HG03103 (cell line): ENCODE results near the gene OR52E4.

Experiments
- ATAC-seq: cut with Tn5 transposase; IDR thresholded peaks from one replicate; pipeline ENCODE4 v1.9.1; 2021; ENCODE audit warnings: low read depth; ENCODE audit not compliant: unreplicated experiment

OR52E4 gene

DNA sequence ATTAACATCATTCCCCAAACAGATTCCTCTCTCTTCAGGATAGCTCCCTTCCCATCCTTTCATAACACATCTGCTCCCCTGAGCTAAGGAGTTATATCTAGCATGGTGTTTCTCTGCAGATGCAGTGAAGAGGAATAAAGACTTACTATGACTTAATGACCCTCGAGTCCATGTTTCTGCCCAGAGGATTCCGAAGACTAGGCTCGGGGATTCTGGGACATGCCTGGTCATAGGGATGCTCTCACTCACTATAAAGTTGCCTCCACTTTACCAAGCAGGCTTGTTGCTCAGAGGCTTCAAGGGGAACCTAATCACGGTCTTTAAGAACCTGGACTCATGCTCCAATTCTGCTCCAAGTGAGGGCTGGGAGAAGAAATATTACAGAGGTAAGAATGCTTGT, at the start of gene OR52E4:
Gene OR52E4, plus strand, starts transcription at position 301 of the 400 bp plus-strand sequence. CDS start 3,664 bp downstream, outside the sequence.
- ATAC-seq = no peak

GRCh38 chr11:5831196-5831829, 49.1 kb upstream of the OR52E4 start:
- ATAC-seq = no peak

DNA sequence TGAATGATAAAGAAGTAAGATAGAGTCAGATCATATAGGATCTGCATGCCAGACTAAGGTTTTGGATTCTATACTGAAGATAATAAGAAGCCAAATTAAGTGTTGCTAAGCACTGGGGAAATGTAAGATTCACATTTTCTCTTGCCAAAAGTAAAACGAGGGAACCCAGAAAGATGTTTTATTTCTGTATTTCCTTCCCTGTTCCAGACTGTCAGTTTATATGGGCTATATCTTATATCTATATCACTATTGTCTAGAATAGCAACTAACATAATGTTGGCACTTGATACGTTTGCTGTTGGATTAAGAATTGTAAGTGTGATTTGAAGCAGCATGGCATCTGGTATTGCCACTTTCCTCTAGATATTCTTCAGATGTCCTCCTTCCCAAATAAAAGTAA, 47.0 kb upstream of the OR52E4 start:
- ATAC-seq = no peak

DNA sequence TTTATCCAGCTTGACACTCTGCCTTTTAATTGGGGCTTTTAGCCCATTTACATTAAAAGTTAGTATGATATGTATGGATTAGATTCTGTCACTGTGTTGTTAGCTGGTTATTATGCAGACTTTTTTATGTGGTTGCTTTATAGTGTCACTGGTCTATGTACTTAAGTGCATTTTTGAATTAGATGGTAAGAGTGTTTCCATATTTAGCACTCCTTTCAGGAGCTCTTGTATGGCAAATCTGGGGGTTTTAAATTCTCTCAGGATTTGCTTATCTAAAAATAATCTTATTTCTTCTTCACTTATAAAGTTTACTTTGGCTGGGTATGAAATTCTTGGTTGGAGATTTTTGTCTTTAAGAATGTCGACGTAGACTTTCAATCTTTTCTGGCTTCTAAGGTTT, 42.7 kb upstream of the OR52E4 start:
- no peak for ATAC-seq

DNA sequence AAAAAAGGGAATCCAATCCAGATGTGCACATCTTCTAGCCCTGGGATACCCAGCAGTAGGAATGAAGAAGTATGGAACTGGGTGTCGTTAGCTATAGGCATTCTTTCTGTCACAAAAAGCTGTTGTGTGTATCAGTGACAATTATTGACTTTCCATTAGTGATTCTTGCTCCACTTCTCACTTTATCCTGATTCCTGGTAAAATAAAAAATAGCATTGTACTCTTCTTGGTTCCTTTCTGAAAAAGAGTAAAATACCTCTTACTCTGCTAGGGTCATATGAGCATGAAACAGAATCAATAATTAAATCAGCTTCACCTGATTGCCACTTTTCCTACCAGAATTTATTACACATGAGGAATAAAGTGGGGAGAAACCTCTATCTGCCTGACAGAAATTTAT, 38.6 kb upstream of the OR52E4 start, which contains the start of gene OR52E6:
Gene OR52E6, minus strand, starts transcription at position 101 of the 400 bp plus-strand sequence. Its CDS starts 0 bp downstream, at position 101.
- no peak for ATAC-seq

- ATAC-seq = no peak
Observed at GRCh38 chr11:5846701-5847100, 33.7 kb upstream of the OR52E4 start.

- ATAC-seq = no peak
Observed at GRCh38 chr11:5847711-5848110, 32.7 kb upstream of the OR52E4 start.

GRCh38 chr11:5851002-5851401, 29.4 kb upstream of the OR52E4 start:
- ATAC-seq = no peak

DNA sequence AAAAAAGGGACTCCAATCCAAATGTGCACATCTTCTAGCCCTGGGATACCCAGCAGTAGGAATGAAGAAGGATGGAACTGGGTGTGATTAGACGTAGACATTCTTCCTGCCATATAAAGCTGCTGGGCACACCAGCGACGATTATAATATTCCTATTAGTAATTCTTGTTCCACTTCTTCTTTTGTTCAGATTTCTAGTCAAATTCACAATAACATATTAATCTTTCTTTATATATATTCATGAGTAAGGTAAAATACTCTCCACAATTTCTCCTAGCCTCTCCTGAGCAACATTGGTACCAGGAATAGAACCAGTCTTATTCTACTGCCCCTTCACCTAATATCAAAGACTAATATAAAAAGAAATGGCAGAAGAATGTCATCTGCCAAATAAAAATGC, 22.8 kb upstream of the OR52E4 start, which contains the start of gene OR52E8:
Gene OR52E8, minus strand, starts transcription at position 101 of the 400 bp plus-strand sequence. Its CDS starts 0 bp downstream, at position 101.
- ATAC-seq = no peak

DNA sequence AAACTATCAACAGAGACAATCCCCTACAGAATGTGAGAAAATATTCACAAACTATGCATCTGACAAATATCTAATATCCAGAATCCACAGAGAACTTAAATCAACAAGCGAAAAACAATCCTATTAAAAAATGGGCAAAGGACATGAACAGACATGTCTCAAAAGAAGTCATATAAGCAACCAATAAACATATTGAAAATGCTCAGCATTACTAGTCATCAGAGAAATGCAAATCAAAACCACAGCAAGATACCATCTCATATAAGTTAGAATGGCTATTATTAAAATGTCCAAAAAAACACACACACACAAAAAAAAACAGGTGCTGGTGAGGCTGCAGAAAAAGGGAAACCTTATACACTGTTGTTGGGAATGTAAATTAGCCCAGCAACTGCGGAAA, 14.6 kb upstream of the OR52E4 start:
- ATAC-seq = no peak

- no peak for ATAC-seq
Observed at GRCh38 chr11:5878564-5878963, 1.9 kb upstream of the OR52E4 start.

DNA sequence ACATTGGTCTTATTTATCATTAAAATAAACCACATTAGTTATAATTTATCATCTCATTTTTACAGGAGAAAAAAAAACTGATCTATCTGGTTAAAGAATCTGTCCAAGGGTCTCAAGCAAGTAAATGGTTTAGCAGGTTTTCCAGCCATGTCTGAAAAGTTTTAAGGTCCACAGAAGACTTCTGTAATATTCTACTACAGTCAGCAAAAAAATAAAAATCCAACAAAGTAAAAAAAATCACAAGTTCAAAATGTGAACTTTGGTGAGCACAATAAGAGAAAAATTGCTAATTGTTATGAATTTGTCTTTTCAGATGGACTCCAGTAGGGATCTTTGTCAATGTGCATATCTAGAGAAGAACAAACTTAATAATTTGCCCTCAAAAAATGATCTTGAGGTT, 1.3 kb downstream of the OR52E4 start:
- no peak for ATAC-seq

GRCh38 chr11:5887172-5887571, 6.7 kb downstream of the OR52E4 start:
- no peak for ATAC-seq

DNA sequence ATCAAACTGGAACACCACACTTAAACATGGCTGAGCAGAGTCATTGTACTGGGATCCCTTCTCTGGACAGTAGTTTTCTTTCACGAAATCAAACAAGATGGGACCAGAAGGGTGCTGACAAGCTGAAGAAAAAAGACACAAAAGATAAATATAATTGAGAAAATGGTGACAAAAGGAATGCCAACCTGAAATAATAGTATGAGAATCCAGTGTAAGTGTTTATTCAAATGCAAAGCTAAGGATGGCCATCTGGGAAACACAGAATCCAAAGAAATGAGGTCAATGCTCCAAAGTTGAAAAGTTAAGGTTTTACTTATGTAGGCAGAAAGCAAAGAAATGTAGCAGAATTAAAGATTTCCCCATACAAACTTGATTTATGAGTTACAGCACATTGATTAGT, 7.2 kb downstream of the OR52E4 start:
- no peak for ATAC-seq

- no peak for ATAC-seq
Observed at GRCh38 chr11:5891216-5891800, 10.9 kb downstream of the OR52E4 start.

DNA sequence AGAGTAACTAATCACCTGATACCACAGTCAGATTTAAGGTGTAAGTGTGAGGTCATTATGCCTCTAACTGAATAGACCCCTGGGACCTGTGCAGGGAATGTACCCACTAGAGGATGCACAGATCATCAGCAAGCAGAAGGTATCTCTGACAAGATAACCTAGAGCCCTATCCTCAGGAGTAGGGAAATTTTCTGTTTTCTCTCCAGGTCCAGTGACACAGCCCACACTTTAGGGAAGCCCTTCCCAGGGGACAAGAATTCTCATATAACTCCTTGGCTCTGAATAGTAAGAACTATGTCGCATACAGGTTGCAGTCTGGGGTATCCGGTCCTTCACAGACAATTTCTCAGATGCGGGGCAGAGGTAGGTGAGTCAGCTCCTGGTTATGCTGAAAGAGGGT, 12.5 kb downstream of the OR52E4 start, which contains the start of gene OR52E5:
Gene OR52E5, plus strand, starts transcription at position 301 of the 400 bp plus-strand sequence. CDS start 7,569 bp downstream, outside the sequence.
- no peak for ATAC-seq

- no peak for ATAC-seq
Observed at GRCh38 chr11:5899534-5899933, 19.1 kb downstream of the OR52E4 start.

- no peak for ATAC-seq
Observed at GRCh38 chr11:5910540-5910939, 30.1 kb downstream of the OR52E4 start.

GRCh38 chr11:5922749-5923426, 42.5 kb downstream of the OR52E4 start:
- ATAC-seq = peak; percentile 53

- ATAC-seq = peak; percentile 31
Observed at GRCh38 chr11:5923427-5923776, 43.0 kb downstream of the OR52E4 start.

GRCh38 chr11:5923794-5924193, 43.4 kb downstream of the OR52E4 start:
- ATAC-seq = no peak

- no peak for ATAC-seq
Observed at GRCh38 chr11:5928271-5928670, 47.8 kb downstream of the OR52E4 start.
